Measurements from ENCODE around the gene LRIT1. TPM values are rescaled to one million over a fixed set of nuclear protein-coding genes. Genes with fewer than 3 reads are reported as not detected.

The LRIT1 gene
- total RNA-seq, 1 experiment from 2014 or later, result not detected

DNA sequence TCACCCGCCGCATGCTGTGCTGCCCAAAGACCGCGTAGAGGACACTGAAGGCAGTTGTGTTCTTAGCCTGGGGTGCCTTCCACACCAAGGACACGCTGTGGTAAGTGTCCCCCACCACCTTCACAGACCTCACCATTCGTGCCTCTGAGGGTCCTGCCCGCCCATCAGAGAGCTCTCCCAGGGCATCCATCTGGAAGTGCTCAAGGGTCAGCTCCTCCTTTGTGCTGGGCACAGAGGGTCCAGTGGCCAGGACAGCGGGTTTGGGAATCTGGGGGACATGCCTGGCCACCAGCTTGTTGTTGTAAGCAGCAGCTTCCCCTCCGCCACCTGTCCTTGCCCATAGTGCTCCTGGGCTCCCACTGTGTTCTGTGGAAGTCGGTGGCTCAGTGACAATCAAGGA, 9.0 kb downstream of the LRIT1 start:
- ChIA-PET POLR2A (no interaction called here), CTCF (interaction anchor here (1.3 kb wide), 1 partner anchor 308 kb away, joined by 3 read pairs; no protein-coding TSS in a partner anchor)
- DNase-seq (ENCODE audit: low spot score) (no peak), ATAC-seq (no peak)
- no peak overlapping the region for H3K4me3 Mint-ChIP-seq
- no peaks in the 10 kb centered on the region for H3K9me3 Mint-ChIP-seq
- H3K27me3 Mint-ChIP-seq (ENCODE audit: low read depth), result peaks cover 13% of the 10 kb centered on the region
- no peak for TF ChIP-seq NR1H2 (CRISPR knock-in tag; IDR thresholded peaks at IDR 0.05)
- no peak for TF ChIP-seq ARID4B (CRISPR knock-in tag; IDR thresholded peaks at IDR 0.05; ENCODE audit: borderline replicate concordance)
- TF ChIP-seq, protein P1, sequence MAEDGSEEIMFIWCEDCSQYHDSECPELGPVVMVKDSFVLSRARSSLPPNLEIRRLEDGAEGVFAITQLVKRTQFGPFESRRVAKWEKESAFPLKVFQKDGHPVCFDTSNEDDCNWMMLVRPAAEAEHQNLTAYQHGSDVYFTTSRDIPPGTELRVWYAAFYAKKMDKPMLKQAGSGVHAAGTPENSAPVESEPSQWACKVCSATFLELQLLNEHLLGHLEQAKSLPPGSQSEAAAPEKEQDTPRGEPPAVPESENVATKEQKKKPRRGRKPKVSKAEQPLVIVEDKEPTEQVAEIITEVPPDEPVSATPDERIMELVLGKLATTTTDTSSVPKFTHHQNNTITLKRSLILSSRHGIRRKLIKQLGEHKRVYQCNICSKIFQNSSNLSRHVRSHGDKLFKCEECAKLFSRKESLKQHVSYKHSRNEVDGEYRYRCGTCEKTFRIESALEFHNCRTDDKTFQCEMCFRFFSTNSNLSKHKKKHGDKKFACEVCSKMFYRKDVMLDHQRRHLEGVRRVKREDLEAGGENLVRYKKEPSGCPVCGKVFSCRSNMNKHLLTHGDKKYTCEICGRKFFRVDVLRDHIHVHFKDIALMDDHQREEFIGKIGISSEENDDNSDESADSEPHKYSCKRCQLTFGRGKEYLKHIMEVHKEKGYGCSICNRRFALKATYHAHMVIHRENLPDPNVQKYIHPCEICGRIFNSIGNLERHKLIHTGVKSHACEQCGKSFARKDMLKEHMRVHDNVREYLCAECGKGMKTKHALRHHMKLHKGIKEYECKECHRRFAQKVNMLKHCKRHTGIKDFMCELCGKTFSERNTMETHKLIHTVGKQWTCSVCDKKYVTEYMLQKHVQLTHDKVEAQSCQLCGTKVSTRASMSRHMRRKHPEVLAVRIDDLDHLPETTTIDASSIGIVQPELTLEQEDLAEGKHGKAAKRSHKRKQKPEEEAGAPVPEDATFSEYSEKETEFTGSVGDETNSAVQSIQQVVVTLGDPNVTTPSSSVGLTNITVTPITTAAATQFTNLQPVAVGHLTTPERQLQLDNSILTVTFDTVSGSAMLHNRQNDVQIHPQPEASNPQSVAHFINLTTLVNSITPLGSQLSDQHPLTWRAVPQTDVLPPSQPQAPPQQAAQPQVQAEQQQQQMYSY (CRISPR knock-in tag; IDR thresholded peaks at IDR 0.05), result no peak
- TF ChIP-seq ZNF416 (CRISPR knock-in tag; IDR thresholded peaks at IDR 0.05), result no peak
- TF ChIP-seq, protein P2, sequence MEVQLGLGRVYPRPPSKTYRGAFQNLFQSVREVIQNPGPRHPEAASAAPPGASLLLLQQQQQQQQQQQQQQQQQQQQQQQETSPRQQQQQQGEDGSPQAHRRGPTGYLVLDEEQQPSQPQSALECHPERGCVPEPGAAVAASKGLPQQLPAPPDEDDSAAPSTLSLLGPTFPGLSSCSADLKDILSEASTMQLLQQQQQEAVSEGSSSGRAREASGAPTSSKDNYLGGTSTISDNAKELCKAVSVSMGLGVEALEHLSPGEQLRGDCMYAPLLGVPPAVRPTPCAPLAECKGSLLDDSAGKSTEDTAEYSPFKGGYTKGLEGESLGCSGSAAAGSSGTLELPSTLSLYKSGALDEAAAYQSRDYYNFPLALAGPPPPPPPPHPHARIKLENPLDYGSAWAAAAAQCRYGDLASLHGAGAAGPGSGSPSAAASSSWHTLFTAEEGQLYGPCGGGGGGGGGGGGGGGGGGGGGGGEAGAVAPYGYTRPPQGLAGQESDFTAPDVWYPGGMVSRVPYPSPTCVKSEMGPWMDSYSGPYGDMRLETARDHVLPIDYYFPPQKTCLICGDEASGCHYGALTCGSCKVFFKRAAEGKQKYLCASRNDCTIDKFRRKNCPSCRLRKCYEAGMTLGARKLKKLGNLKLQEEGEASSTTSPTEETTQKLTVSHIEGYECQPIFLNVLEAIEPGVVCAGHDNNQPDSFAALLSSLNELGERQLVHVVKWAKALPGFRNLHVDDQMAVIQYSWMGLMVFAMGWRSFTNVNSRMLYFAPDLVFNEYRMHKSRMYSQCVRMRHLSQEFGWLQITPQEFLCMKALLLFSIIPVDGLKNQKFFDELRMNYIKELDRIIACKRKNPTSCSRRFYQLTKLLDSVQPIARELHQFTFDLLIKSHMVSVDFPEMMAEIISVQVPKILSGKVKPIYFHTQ (CRISPR knock-in tag; IDR thresholded peaks at IDR 0.05), result no peak
- TF ChIP-seq, protein P3, sequence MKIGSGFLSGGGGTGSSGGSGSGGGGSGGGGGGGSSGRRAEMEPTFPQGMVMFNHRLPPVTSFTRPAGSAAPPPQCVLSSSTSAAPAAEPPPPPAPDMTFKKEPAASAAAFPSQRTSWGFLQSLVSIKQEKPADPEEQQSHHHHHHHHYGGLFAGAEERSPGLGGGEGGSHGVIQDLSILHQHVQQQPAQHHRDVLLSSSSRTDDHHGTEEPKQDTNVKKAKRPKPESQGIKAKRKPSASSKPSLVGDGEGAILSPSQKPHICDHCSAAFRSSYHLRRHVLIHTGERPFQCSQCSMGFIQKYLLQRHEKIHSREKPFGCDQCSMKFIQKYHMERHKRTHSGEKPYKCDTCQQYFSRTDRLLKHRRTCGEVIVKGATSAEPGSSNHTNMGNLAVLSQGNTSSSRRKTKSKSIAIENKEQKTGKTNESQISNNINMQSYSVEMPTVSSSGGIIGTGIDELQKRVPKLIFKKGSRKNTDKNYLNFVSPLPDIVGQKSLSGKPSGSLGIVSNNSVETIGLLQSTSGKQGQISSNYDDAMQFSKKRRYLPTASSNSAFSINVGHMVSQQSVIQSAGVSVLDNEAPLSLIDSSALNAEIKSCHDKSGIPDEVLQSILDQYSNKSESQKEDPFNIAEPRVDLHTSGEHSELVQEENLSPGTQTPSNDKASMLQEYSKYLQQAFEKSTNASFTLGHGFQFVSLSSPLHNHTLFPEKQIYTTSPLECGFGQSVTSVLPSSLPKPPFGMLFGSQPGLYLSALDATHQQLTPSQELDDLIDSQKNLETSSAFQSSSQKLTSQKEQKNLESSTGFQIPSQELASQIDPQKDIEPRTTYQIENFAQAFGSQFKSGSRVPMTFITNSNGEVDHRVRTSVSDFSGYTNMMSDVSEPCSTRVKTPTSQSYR (CRISPR knock-in tag; IDR thresholded peaks at IDR 0.05), result no peak
- no peak overlapping the region for H3K27ac Mint-ChIP-seq
- H3K4me1 Mint-ChIP-seq, result 0 out of 2 replicates have a peak, but pooled peaks cover 4% of the 10 kb centered on the region
- H3K36me3 Mint-ChIP-seq, result no peaks in the 10 kb centered on the region

GRCh38 chr10:84230359-84230758, 11.0 kb downstream of the LRIT1 start:
- CTCF ChIA-PET, result no interaction called here
- ATAC-seq (no peak), DNase-seq (ENCODE audit: low spot score) (no peak)
- Mint-ChIP-seq H3K4me1 (no peaks in the 10 kb centered on the region), H3K36me3 (no peaks in the 10 kb centered on the region), H3K27me3 (ENCODE audit: low read depth) (peaks cover 4% of the 10 kb centered on the region), H3K4me3 (no peak overlapping the region), H3K27ac (no peak overlapping the region), H3K9me3 (no peaks in the 10 kb centered on the region)
- POLR2A ChIA-PET, result no interaction called here
- no peak for TF ChIP-seq CDX4 (CRISPR knock-in tag; IDR thresholded peaks at IDR 0.05; ENCODE audit: borderline replicate concordance)
- TF ChIP-seq, protein P4, sequence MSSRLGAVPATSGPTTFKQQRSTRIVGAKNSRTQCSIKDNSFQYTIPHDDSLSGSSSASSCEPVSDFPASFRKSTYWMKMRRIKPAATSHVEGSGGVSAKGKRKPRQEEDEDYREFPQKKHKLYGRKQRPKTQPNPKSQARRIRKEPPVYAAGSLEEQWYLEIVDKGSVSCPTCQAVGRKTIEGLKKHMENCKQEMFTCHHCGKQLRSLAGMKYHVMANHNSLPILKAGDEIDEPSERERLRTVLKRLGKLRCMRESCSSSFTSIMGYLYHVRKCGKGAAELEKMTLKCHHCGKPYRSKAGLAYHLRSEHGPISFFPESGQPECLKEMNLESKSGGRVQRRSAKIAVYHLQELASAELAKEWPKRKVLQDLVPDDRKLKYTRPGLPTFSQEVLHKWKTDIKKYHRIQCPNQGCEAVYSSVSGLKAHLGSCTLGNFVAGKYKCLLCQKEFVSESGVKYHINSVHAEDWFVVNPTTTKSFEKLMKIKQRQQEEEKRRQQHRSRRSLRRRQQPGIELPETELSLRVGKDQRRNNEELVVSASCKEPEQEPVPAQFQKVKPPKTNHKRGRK (CRISPR knock-in tag; IDR thresholded peaks at IDR 0.05; ENCODE audit: borderline replicate concordance), result no peak
- TF ChIP-seq, protein P5, sequence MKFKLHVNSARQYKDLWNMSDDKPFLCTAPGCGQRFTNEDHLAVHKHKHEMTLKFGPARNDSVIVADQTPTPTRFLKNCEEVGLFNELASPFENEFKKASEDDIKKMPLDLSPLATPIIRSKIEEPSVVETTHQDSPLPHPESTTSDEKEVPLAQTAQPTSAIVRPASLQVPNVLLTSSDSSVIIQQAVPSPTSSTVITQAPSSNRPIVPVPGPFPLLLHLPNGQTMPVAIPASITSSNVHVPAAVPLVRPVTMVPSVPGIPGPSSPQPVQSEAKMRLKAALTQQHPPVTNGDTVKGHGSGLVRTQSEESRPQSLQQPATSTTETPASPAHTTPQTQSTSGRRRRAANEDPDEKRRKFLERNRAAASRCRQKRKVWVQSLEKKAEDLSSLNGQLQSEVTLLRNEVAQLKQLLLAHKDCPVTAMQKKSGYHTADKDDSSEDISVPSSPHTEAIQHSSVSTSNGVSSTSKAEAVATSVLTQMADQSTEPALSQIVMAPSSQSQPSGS (CRISPR knock-in tag; IDR thresholded peaks at IDR 0.05; ENCODE audit: borderline replicate concordance, low read depth), result no peak
- TF ChIP-seq, protein P2 (CRISPR knock-in tag; IDR thresholded peaks at IDR 0.05), result no peak
- TF ChIP-seq RELA (CRISPR knock-in tag; IDR thresholded peaks at IDR 0.05; ENCODE audit: borderline replicate concordance), result no peak
